Ovary (tissue), 9 donors: Measurements from ENCODE around the gene FZD8. TPM values are rescaled to one million over a fixed set of nuclear protein-coding genes. Genes with fewer than 3 reads are reported as not detected.

Experiments used
- DNase-seq, 5 donors: peaks; one replicate each; pipeline ENCODE4 v3.0.0-alpha.2; 2019 to 2020
- H3K27ac ChIP-seq, 2 donors: fragments of 200-600 bp; one replicate each; pipeline versions ENCODE4 v1.5.1 to v1.8.0; 2019 to 2022
- H3K27me3 ChIP-seq: fragments of 200-600 bp; one replicate; pipeline ENCODE4 v1.8.0; 2022
- H3K36me3 ChIP-seq: fragments of 200-600 bp; sonication (generic); one replicate; pipeline ENCODE4 v1.5.1; 2019
- H3K4me1 ChIP-seq: one replicate; pipeline ENCODE4 v1.8.1; 2013; ENCODE audit warnings: mild to moderate bottlenecking, moderate library complexity; ENCODE audit not compliant: insufficient read depth
- H3K4me3 ChIP-seq: fragments of 200-600 bp; sonication (generic); one replicate; pipeline ENCODE4 v1.5.1; 2017
- H3K9me3 ChIP-seq, 2 donors: fragments of 200-600 bp in 1 of 2; sonication (generic) in 1 of 2; one replicate each; pipeline versions ENCODE4 v1.5.1 to v1.8.1; 2013 to 2019; ENCODE audit warnings: mild to moderate bottlenecking in 1 of 2, moderate library complexity in 1 of 2
- CTCF ChIP-seq, 3 donors: fragments of 450-650 bp in 2 of 3; fragments of 200-600 bp in 1 of 3; IDR thresholded peaks; one replicate each; pipeline versions ENCODE4 v1.5.1 to v1.8.0; 2016 to 2022; ENCODE audit warnings: antibody characterized with exemption in 3 of 3, mild to moderate bottlenecking in 1 of 3
- EP300 ChIP-seq: sonication (generic); formaldehyde crosslinking; IDR thresholded peaks from one replicate; pipeline ENCODE4 v1.6.1; 2017; ENCODE audit warnings: antibody characterized with exemption
- POLR2A ChIP-seq: fragments of 450-650 bp; IDR thresholded peaks from one replicate; pipeline ENCODE4 v1.6.1; 2017; ENCODE audit warnings: antibody characterized with exemption, mild to moderate bottlenecking, moderate library complexity
- WGBS, 3 donors: extraction: QIAGEN DNeasy Blood & Tissue Kit in 1 of 3; methylation state at CpG; one replicate each; pipeline versions ENCODE4 v1.1.5 to v1.1.7; 2013 to 2017; 5-methylcytosine and 5-hydroxymethylcytosine counted together
- intact Hi-C, 4 donors: fragments of 100-400 bp; cut with DNase I; formaldehyde crosslinking; loops; one replicate each; pipeline versions ENCODE4 v1.11.0 to v1.15.1; 2022 to 2023
- polyA plus RNA-seq, 2 donors: library from polyadenylated mRNA; stranded (reverse); fragments of 200-250 nt in 1 of 2; fragments of 350-450 nt in 1 of 2; fragmentation: Illumina TruSeq in 1 of 2; extraction: RNeasy Lipid Tissue Mini Kit (QIAGEN cat#74804) in 1 of 2; gene quantifications; one replicate each; pipeline ENCODE4 v1.2.3, GENCODE V29; 2013 to 2014
- total RNA-seq, 7 donors: library from RNA; depleted of rRNA in 2 of 7; stranded (reverse); fragments of >200 nt in 2 of 7; fragmentation: NEBNext Ultra II Directional in 3 of 7; extraction: Animal tissue kit (Norgen Biotek cat#: 25700) in 3 of 7; gene quantifications; one replicate each; pipeline versions ENCODE4 v1.1.0 to v1.2.4, GENCODE V29; 2016 to 2023
- donor health status: DM: no; HTN: no; CAD: no; lungs with moderate emphysema.
- donor health status: DM: no; HTN: no; CAD: no.
- donor health status: Bipolar disorder and iron deficiency.
- donor health status: DM: yes; HTN: yes; CAD: no.
- donor health status: DM: no; HTN: no; CAD: no.
- donor health status: DM: yes; HTN: yes; CAD: no.

Gene FZD8
- total and polyA plus RNA-seq, 9 donors, result 1.4 to 14.9 (median 3.4) TPM

GRCh38 chr10:35638101-35638500 lies 4.0 kb downstream of the FZD8 start:
- Histone ChIP-seq H3K36me3 (no peaks in the 10 kb centered on the region), H3K9me3 (no peaks in the 10 kb centered on the region), H3K27ac (no peak overlapping the region), H3K4me3 (no peak overlapping the region), H3K27me3 (no peaks in the 10 kb centered on the region), H3K4me1 (peaks cover 9% of the 10 kb centered on the region)
- whole genome bisulfite sequencing, 3 donors, result 89 to 94% (median 94%) methylated on average over 4 of the region's 4 CpGs
- TF ChIP-seq POLR2A (no peak), EP300 (no peak), CTCF (IDR thresholded peaks at IDR 0.05) (no peak)
- no peak for DNase-seq
- intact Hi-C loops, result loop anchor here in 3 of 4 donors (5.0 to 10.0 kb wide), 3 partner anchors 513 to 1139 kb away; partner anchors contain the start of gene CREM (in 1 of the 3)

GRCh38 chr10:35637462-35637861 lies 4.6 kb downstream of the FZD8 start:
- no peak for DNase-seq
- intact Hi-C loops, result loop anchor here in 3 of 4 donors (5.0 to 10.0 kb wide), 3 partner anchors 513 to 1140 kb away; partner anchors contain the start of gene CREM (in 1 of the 3)
- no peak for TF ChIP-seq POLR2A
- TF ChIP-seq CTCF (IDR thresholded peaks at IDR 0.05), result no peak
- TF ChIP-seq EP300, result no peak
- Histone ChIP-seq H3K36me3 (no peaks in the 10 kb centered on the region), H3K4me3 (no peak overlapping the region), H3K27ac (no peak overlapping the region), H3K9me3 (no peaks in the 10 kb centered on the region), H3K27me3 (no peaks in the 10 kb centered on the region), H3K4me1 (peaks cover 8% of the 10 kb centered on the region)
- WGBS, 3 donors, result 80 to 89% (median 84%) methylated on average over 8 of the region's 8 CpGs

- H3K4me3 ChIP-seq, result no peak overlapping the region
- WGBS, 3 donors, result 80 to 82% (median 81%) methylated on average over 7 of the region's 7 CpGs
Observed at GRCh38 chr10:35636956-35637355, 5.1 kb downstream of the FZD8 start.

DNA sequence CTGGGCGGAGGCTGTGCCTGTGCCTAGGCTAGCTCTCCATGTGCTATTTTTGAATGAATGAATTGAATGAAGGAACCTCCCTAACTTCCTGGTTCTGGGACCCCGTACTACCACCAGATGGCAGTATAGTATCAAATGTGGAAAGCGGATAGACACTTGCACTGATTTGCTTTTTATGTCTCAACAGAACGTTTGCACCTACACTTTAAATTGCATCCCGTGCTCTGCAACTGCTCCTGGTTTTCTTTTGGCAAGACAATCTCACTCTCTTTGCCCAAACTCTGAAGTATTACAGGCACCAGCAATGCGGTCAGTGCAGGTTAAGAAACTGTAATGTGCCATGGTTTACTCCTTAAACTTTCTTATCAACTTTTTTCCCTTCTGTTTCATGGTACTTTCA lies 6.5 kb downstream of the FZD8 start:
- Histone ChIP-seq H3K4me3 (no peak overlapping the region), H3K27ac (no peak overlapping the region), H3K4me1 (peaks cover 7% of the 10 kb centered on the region), H3K36me3 (no peaks in the 10 kb centered on the region), H3K9me3 (no peaks in the 10 kb centered on the region), H3K27me3 (no peaks in the 10 kb centered on the region)
- peak in 2 of 5 donors; percentile 16 to 48 for DNase-seq
- WGBS, 3 donors, result 3 to 6% (median 3%) methylated on average over 6 of the region's 6 CpGs
- TF ChIP-seq CTCF (IDR thresholded peaks at IDR 0.05) (peak; percentile 62 to 83 (median 76)), POLR2A (no peak)
- intact Hi-C loops, result loop anchor here in 3 of 4 donors (5.0 to 10.0 kb wide), 3 partner anchors 511 to 1142 kb away; partner anchors contain the start of gene CREM (in 1 of the 3)

More at GRCh38 chr10:35636956-35637355, 5.1 kb downstream of the FZD8 start:
- intact Hi-C loops, result loop anchor here in 3 of 4 donors (5.0 to 10.0 kb wide), 3 partner anchors 512 to 1140 kb away; partner anchors contain the start of gene CREM (in 1 of the 3)
- Histone ChIP-seq H3K27ac (no peak overlapping the region), H3K4me1 (peaks cover 7% of the 10 kb centered on the region), H3K36me3 (no peaks in the 10 kb centered on the region), H3K9me3 (no peaks in the 10 kb centered on the region), H3K27me3 (no peaks in the 10 kb centered on the region)
- TF ChIP-seq EP300 (no peak), POLR2A (no peak), CTCF (IDR thresholded peaks at IDR 0.05) (no peak)
- no peak for DNase-seq
